Activated naive CD4-positive, alpha-beta T cell treated with anti-CD3 and anti-CD28 coated beads, Interleukin-2, amount 50 U/mL, for 72 hours (primary cell): ENCODE results near the gene SSUH2. TPM values are rescaled to one million over a fixed set of nuclear protein-coding genes. Genes with fewer than 3 reads are reported as not detected.
"Not testable (repeated sequence)": the region's sequence is repeated elsewhere in the genome, so short reads cannot be mapped to it uniquely, and the experiment has no call there.

Source experiments
- ATAC-seq, 2 donors: fragments of 150-1000 bp; cut with Tn5 transposase; 2 replicates each; pipeline ENCODE4 v1.10.0; 2021; ENCODE audit warnings: mild to moderate bottlenecking in 2 of 2, moderate library complexity in 2 of 2
- DNase-seq, 2 donors: peaks; one replicate each; pipeline ENCODE4 v3.0.0; 2021 to 2022; ENCODE audit warnings: low spot score in 2 of 2
- H3K27ac Mint-ChIP-seq, 2 donors: one replicate each; pipeline ENCODE4 v1.8.0; 2022; ENCODE audit warnings: mild to moderate bottlenecking in 2 of 2, mixed read lengths in 2 of 2
- H3K36me3 Mint-ChIP-seq, 2 donors: one replicate each; pipeline ENCODE4 v1.8.0; 2022; ENCODE audit warnings: mixed read lengths in 2 of 2
- H3K9me3 Mint-ChIP-seq, 2 donors: one replicate each; pipeline ENCODE4 v1.8.0; 2022; ENCODE audit warnings: mixed read lengths in 2 of 2
- total RNA-seq, 2 donors: library from RNA; stranded (reverse); gene quantifications; one replicate each; pipeline ENCODE4 v1.2.3, GENCODE V29; 2022

Gene SSUH2
- total RNA-seq, 2 donors from 2014 or later: 0.23 TPM; not detected in 1

- ATAC-seq: no peak
- no peaks in the 10 kb centered on the region for H3K36me3 Mint-ChIP-seq
- H3K9me3 Mint-ChIP-seq: peaks cover 0 to 4% of the 10 kb centered on the region in 2 donors
- H3K27ac Mint-ChIP-seq: no peak overlapping the region
- DNase-seq: no peak
Measured at GRCh38 chr3:8581373-8581772, 63.2 kb downstream of the SSUH2 start.

GRCh38 chr3:8580434-8580833 is 64.2 kb downstream of the SSUH2 start:
- not testable (repeated sequence) for H3K36me3 Mint-ChIP-seq, H3K27ac Mint-ChIP-seq, ATAC-seq, H3K9me3 Mint-ChIP-seq, DNase-seq

DNA sequence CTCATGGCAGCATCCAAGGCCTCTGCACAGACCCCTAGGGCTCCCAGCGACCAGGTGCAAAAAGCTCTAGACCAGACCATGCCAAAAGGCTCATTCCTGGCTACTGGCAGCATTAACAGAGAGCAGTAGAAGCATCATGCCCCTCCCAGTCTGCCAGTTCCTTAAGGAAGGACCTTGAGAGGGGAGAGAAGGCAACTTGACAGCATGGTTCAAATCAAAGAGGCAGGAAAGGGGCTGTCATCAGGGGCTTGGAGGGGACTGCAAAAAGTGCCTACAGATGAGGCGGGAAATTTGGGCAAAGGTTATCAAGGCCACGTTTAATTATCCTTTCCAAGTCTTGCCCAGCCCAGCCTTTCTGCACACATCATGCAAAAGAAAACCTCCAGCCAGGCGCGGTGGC is 64.7 kb downstream of the SSUH2 start:
- H3K9me3 Mint-ChIP-seq: peaks cover 0 to 4% of the 10 kb centered on the region in 2 donors

DNA sequence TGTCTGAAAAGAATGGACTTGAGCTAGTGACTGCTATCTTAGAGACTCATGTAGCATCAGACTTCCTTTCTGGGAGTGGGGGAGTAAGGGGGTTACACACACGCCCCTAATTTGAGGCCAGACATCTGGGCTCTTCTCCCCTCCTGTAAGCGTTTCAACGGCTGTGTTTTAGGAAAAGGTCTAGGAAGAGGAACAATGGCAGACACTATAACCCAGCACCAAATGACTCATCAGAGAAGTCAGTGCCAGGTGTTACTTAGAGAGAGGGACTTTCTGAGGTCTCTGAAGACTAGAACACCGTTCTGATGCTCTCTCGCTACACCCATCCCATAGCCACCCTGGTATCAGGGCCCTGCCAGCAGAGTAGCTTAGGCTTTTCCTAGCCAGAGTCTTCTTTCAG is 65.5 kb downstream of the SSUH2 start:
- Mint-ChIP-seq H3K36me3 (no peaks in the 10 kb centered on the region), H3K27ac (no peak overlapping the region), H3K9me3 (peaks cover 0 to 4% of the 10 kb centered on the region in 2 donors)
- ATAC-seq: no peak
- no peak for DNase-seq

More for the DNA sequence above, 64.7 kb downstream of the SSUH2 start:
- no peak overlapping the region for H3K27ac Mint-ChIP-seq
- ATAC-seq: no peak
- H3K36me3 Mint-ChIP-seq: no peaks in the 10 kb centered on the region
- no peak for DNase-seq

GRCh38 chr3:8578282-8578681 is 66.3 kb downstream of the SSUH2 start:
- H3K36me3 Mint-ChIP-seq: no peaks in the 10 kb centered on the region
- H3K9me3 Mint-ChIP-seq: no peaks in the 10 kb centered on the region
- no peak for DNase-seq
- no peak overlapping the region for H3K27ac Mint-ChIP-seq
- ATAC-seq: no peak

- ATAC-seq: no peak
- no peak for DNase-seq
- no peaks in the 10 kb centered on the region for H3K9me3 Mint-ChIP-seq
- no peaks in the 10 kb centered on the region for H3K36me3 Mint-ChIP-seq
- no peak overlapping the region for H3K27ac Mint-ChIP-seq
Measured at GRCh38 chr3:8576841-8577571, 67.6 kb downstream of the SSUH2 start.

DNA sequence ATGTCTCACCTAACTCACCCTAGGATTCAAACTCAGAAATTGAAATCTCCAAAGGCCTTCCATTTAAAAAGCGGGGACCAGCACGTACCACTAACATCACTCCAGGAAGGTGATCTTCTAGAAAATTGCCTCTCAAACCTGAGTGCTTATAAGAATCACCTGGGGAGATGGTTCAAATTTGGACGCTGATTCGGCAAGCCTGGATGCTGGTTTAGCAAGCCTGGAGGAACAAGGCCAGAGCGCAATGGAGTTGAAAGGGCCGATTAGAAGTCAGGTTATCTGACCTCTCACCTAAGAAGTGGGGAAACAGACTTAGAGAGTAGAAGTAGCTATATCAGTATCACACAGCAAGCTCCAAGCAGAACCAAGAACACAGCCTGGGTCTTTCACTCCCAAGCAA is 68.2 kb downstream of the SSUH2 start:
- DNase-seq (no peak), ATAC-seq (no peak)
- no peaks in the 10 kb centered on the region for H3K9me3 Mint-ChIP-seq
- no peaks in the 10 kb centered on the region for H3K36me3 Mint-ChIP-seq
- no peak overlapping the region for H3K27ac Mint-ChIP-seq

DNA sequence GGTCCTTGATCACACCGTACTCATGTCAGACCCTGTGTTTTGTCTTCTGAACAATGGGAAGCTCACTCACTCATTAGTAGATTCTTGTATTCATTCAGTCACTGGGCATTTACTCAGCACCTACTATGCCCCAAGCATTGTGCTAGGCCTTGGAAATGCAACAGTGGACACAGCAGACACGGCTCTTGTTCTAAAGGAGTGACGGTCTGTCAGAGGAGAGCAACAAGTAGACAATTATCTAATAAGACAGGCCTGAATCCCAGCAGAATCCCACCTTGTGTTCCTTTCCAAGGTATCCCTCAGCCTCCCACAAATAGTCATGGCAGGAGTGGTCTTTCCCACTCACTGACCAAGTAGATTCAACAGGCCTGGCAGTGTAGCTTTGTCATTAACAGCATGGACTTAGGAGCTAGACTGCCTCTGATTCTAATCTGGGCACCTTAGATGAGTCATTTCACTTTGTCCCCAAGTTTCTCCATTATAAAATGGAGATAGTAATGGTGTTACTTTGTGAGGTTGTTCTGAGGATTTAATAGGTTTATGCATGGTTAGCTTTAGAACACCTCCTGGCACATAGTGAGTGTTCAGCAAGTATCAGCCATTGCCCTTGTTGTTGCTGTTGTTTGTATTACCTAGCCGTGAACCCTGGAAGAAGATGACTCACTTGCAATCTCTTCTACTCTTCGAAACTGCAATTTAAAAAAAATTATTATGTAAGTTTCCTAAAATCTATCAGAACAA is 69.1 kb downstream of the SSUH2 start:
- no peak for ATAC-seq
- Mint-ChIP-seq H3K9me3 (no peaks in the 10 kb centered on the region), H3K27ac (no peak overlapping the region), H3K36me3 (no peaks in the 10 kb centered on the region)
- no peak for DNase-seq

- H3K9me3 Mint-ChIP-seq: no peaks in the 10 kb centered on the region
- DNase-seq (no peak), ATAC-seq (no peak)
- H3K27ac Mint-ChIP-seq: no peak overlapping the region
- no peaks in the 10 kb centered on the region for H3K36me3 Mint-ChIP-seq
Measured at GRCh38 chr3:8574670-8575322, 69.8 kb downstream of the SSUH2 start.

DNA sequence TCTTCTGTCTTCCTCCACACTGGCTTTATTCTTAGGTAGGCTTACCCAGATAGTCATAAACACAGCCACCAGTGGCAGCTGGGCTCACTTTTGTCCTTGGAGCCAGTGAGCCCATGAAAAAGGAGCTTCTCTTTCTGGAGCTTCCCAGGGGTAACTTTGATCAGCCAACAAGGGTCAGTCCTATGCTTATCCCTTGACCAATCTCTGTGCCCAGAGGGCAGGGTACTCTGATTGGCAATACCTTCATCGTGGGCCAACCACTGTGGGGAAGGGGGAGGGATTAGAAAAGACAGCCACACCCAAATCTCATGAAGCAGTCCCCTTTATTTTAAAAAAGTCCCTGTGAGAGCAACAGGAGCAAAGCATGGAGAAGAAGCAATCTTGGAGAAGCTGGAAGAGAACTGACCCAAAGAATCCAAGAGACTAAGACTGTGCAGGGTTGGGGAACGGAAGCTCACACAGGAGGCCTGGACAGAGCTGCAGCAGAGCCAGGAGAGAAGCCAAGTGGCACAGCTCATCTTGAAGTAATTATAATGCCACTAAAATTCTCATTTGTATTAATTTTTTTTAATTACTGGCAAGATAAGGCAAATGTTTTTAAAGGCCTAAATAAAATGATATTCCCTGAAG is 70.4 kb downstream of the SSUH2 start:
- Mint-ChIP-seq H3K27ac (no peak overlapping the region), H3K36me3 (no peaks in the 10 kb centered on the region), H3K9me3 (no peaks in the 10 kb centered on the region)
- no peak for DNase-seq
- ATAC-seq: no peak

GRCh38 chr3:8573342-8573926 is 71.2 kb downstream of the SSUH2 start:
- no peak for DNase-seq
- no peak overlapping the region for H3K27ac Mint-ChIP-seq
- ATAC-seq: no peak
- peaks cover 0 to 5% of the 10 kb centered on the region in 2 donors for H3K9me3 Mint-ChIP-seq
- H3K36me3 Mint-ChIP-seq: no peaks in the 10 kb centered on the region

GRCh38 chr3:8571256-8571655 is 73.3 kb downstream of the SSUH2 start:
- no peaks in the 10 kb centered on the region for H3K36me3 Mint-ChIP-seq
- ATAC-seq: peak in 1 of 2 donors; percentile 18
- DNase-seq: no peak
- peaks cover 0 to 5% of the 10 kb centered on the region in 2 donors for H3K9me3 Mint-ChIP-seq
- H3K27ac Mint-ChIP-seq: peak overlapping the region in 1 of 2 donors; percentile 24

Other genes with a start within 250 kb of the SSUH2 start
- 1 to 10 TPM; 1.3 to 2.5 TPM for gene LMCD1, start 143.0 kb downstream of the SSUH2 start, total RNA-seq
- not detected for gene CAV3, start 89.0 kb upstream of the SSUH2 start, total RNA-seq
- gene OXTR, start 124.8 kb upstream of the SSUH2 start, total RNA-seq: 1 to 10 TPM in 1 of 2 donors, under 1 TPM in 1; 0.89 to 3.6 TPM